ENCODE results near the gene C4BPB.

DNA sequence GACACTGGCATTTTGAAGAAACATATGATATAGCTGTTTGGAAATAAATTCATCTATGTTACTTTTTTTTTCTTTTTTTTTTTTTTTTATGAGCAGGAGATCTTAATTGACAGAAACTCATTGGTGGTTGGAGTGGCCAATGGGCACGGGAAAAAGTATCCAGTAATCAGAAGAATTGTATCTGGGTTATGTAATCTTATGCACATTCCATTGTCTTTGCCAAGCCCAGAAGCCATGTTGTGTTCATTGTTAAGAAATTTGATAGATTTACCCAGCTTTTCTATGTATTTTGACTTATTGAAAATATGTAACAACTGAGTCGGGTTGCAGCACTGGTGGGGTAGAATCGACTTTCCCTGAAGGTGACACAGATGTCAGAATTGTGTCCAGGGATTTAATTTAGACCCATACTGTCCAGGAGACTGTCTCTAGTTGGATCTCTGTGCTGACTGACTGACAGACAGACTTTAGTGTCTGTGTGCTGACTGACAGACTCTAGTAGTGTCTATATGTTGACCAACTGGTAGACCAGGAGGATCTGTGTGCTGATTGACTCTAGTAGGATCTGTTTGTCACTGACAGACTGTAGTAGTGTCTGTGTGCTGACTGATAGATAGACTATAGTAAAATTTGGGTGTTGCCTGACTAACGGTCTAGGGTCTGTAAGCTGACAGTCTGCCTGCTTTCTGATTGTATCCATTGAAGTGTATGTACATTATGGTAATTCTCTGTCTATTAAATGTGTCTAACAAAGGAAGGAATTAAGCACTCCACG lies 12.3 kb upstream of the C4BPB start:
- TF ChIP-seq, protein P1, sequence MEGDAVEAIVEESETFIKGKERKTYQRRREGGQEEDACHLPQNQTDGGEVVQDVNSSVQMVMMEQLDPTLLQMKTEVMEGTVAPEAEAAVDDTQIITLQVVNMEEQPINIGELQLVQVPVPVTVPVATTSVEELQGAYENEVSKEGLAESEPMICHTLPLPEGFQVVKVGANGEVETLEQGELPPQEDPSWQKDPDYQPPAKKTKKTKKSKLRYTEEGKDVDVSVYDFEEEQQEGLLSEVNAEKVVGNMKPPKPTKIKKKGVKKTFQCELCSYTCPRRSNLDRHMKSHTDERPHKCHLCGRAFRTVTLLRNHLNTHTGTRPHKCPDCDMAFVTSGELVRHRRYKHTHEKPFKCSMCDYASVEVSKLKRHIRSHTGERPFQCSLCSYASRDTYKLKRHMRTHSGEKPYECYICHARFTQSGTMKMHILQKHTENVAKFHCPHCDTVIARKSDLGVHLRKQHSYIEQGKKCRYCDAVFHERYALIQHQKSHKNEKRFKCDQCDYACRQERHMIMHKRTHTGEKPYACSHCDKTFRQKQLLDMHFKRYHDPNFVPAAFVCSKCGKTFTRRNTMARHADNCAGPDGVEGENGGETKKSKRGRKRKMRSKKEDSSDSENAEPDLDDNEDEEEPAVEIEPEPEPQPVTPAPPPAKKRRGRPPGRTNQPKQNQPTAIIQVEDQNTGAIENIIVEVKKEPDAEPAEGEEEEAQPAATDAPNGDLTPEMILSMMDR (IDR thresholded peaks at IDR 0.05; ENCODE audit: poor library complexity) = no peak
- TF ChIP-seq EZH2 (IDR thresholded peaks at IDR 0.05; ENCODE audit: borderline replicate concordance) = no peak
- no peak for TF ChIP-seq EZH2phosphoT487 (IDR thresholded peaks at IDR 0.05; ENCODE audit: low read depth, severe bottlenecking, unreplicated experiment)
